Fibroblast of gingiva (primary cell): ENCODE data around the gene LRRC4.

ENCODE experiments used
- DNase-seq: peaks from one replicate; pipeline ENCODE4 v3.0.0-alpha.2; 2011; ENCODE audit warnings: low read depth

The LRRC4 gene

GRCh38 chr7:128030654-128031611 lies at the start of gene LRRC4:
Gene LRRC4, minus strand, starts transcription at chr7:128031437. Its CDS starts 797 bp downstream, at chr7:128030640.
- peak; percentile 28 for DNase-seq

GRCh38 chr7:128080169-128080568 lies 48.9 kb upstream of the LRRC4 start:
- no peak for DNase-seq

GRCh38 chr7:128078309-128078708 lies 47.1 kb upstream of the LRRC4 start:
- DNase-seq, result no peak

- no peak for DNase-seq
Observed at GRCh38 chr7:128076796-128077271, 45.6 kb upstream of the LRRC4 start.

GRCh38 chr7:128076196-128076795 lies 45.1 kb upstream of the LRRC4 start:
- DNase-seq, result no peak

GRCh38 chr7:128075242-128076095 lies 44.2 kb upstream of the LRRC4 start:
- no peak for DNase-seq

GRCh38 chr7:128074736-128075135 lies 43.5 kb upstream of the LRRC4 start:
- DNase-seq, result no peak

- DNase-seq, result no peak
Observed at GRCh38 chr7:128074336-128074735, 43.1 kb upstream of the LRRC4 start.

- no peak for DNase-seq
Observed at GRCh38 chr7:128073671-128074310, 42.6 kb upstream of the LRRC4 start.

- no peak for DNase-seq
Observed at GRCh38 chr7:128071801-128072200, 40.6 kb upstream of the LRRC4 start.

GRCh38 chr7:128071376-128071775 lies 40.1 kb upstream of the LRRC4 start:
- no peak for DNase-seq

- no peak for DNase-seq
Observed at GRCh38 chr7:128069373-128070364, 38.4 kb upstream of the LRRC4 start.

GRCh38 chr7:128068785-128069184 lies 37.5 kb upstream of the LRRC4 start:
- DNase-seq, result no peak

- DNase-seq, result no peak
Observed at GRCh38 chr7:128067983-128068382, 36.7 kb upstream of the LRRC4 start.

- DNase-seq, result no peak
Observed at GRCh38 chr7:128066858-128067257, 35.6 kb upstream of the LRRC4 start.

GRCh38 chr7:128066395-128066794 lies 35.2 kb upstream of the LRRC4 start:
- DNase-seq, result no peak

- no peak for DNase-seq
Observed at GRCh38 chr7:128065872-128066271, 34.6 kb upstream of the LRRC4 start.

- no peak for DNase-seq
Observed at GRCh38 chr7:128063088-128063487, 31.9 kb upstream of the LRRC4 start.

GRCh38 chr7:128060018-128060417 lies 28.8 kb upstream of the LRRC4 start:
- no peak for DNase-seq
